GM12891 (cell line): ENCODE measurements around the gene HAND1.

Source experiments
- POLR2A ChIP-seq: IDR thresholded peaks from 2 replicates; pipeline ENCODE4 v1.6.1; 2011; ENCODE audit warnings: low read depth, low read length, control low read depth
- POLR2AphosphoS5 ChIP-seq: IDR thresholded peaks from 2 replicates; pipeline ENCODE4 v1.6.1; 2011; ENCODE audit warnings: low read depth, low read length, control low read depth

DNA sequence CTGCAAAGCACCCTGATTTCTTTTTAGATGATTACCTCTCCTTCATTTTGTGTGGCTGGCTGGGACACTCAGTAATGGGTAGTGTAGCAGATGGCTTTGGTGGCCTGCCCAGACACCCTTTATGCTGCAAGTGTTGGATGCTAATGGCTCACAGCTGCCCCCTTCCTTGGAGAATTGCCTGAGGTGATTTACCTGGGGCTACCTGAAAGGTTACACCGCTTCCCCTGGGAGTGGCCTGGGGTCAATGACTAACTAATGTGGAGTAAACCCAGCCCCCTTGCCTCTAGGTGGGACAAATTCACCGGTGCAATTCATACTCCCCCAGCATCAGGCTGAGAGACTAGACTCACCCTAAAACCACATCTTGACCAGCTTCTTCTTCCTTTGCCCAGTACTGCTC lies 23.5 kb upstream of the HAND1 start:
- no peak for TF ChIP-seq POLR2A
- TF ChIP-seq POLR2AphosphoS5, result no peak
